ENCODE results near the gene PTPRN2. TPM values are rescaled to one million over a fixed set of nuclear protein-coding genes. Genes with fewer than 3 reads are reported as not detected.

PTPRN2 gene
- total RNA-seq, 1 experiment from 2014 or later, result not detected

DNA sequence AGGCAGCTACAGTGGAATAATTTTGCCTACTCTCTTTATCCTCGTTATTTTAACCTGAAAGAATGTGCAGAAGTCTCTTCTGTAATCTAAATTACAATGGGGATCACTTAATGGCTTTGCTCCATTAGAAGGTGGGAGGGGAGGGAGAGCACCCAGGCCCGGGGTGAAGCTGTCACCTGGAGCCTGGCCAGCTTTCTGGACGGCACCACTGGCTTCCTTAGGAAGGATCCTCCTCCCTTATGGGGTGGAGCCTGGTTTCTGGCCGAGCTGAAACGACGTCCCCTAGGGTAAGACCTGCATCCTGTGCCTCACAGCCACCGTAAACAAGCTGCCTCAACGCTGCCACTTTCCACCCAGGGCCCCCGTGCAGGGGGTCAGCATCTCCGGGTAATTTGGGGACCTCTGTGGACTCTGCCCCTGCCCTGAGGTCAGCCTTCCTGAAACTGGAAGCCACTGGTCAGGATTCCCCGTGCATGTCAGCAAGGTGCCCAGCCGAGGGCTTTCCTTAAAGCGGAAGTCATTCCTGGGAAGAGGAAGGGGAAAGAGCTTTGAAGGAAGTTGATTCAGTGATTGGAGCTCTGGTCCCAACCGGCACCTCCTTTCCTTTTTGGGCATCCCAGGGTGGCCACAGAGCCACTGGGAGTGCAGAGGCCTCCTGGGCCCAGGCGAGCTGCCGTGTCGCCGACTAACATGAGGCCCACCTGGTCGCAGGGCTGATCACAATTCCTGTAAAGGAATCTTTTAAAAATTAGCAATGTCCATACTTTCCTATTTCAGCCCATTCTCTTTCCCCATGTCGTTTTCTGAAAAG is 681.8 kb downstream of the PTPRN2 start:
- H4K20me1 ChIP-seq (ENCODE audit: insufficient read depth), result no peaks in the 10 kb centered on the region
- POLR2A ChIA-PET (ENCODE audit: unreplicated experiment), result no interaction called here
- H3K4me1 ChIP-seq (replicated peaks; ENCODE audit: insufficient read depth), result no peaks in the 10 kb centered on the region
- no peak overlapping the region for H2AFZ ChIP-seq
- no peaks in the 10 kb centered on the region for H3K9me2 ChIP-seq (ENCODE audit: insufficient read depth)
- CTCF ChIA-PET, result no interaction called here
- intact Hi-C loops (cut with micrococcal nuclease; ENCODE audit: unreplicated experiment), result no loop called here
- no TSS peak for BruUV-seq (replicated peaks)
- no peak overlapping the region for H3K27ac ChIP-seq
- H3F3A ChIP-seq (ENCODE audit: insufficient read depth, low read depth), result no peaks in the 10 kb centered on the region
- no peak overlapping the region for H3K4me3 ChIP-seq
- no peaks in the 10 kb centered on the region for H3K36me3 ChIP-seq (ENCODE audit: low read depth)
- H3K79me2 ChIP-seq (ENCODE audit: low read depth), result no peaks in the 10 kb centered on the region
- no peak for DNase-seq
- H3K4me2 ChIP-seq, result no peak overlapping the region
- peaks cover 88% of the 10 kb centered on the region for H3K27me3 ChIP-seq (ENCODE audit: insufficient read depth, low read depth)
- TF ChIP-seq CTCF (conservative IDR thresholded peaks at IDR 0.05) (no peak), EZH2 (IDR thresholded peaks at IDR 0.05; ENCODE audit: low read depth) (no peak)
- no peaks in the 10 kb centered on the region for H3K9me3 ChIP-seq (ENCODE audit: insufficient read depth, low read depth)

- POLR2A ChIA-PET (ENCODE audit: unreplicated experiment), result no interaction called here
- no peaks in the 10 kb centered on the region for H4K20me1 ChIP-seq (ENCODE audit: insufficient read depth)
- H3K9me2 ChIP-seq (ENCODE audit: insufficient read depth), result no peaks in the 10 kb centered on the region
- intact Hi-C loops (cut with micrococcal nuclease; ENCODE audit: unreplicated experiment), result no loop called here
- no peaks in the 10 kb centered on the region for H3F3A ChIP-seq (ENCODE audit: insufficient read depth, low read depth)
- no peaks in the 10 kb centered on the region for H3K4me1 ChIP-seq (replicated peaks; ENCODE audit: insufficient read depth)
- CTCF ChIA-PET, result no interaction called here
- peaks cover 96% of the 10 kb centered on the region for H3K27me3 ChIP-seq (ENCODE audit: insufficient read depth, low read depth)
- H3K27ac ChIP-seq, result no peak overlapping the region
- TF ChIP-seq CTCF (conservative IDR thresholded peaks at IDR 0.05) (no peak), EZH2 (IDR thresholded peaks at IDR 0.05; ENCODE audit: low read depth) (no peak)
- no peak for DNase-seq
- H3K36me3 ChIP-seq (ENCODE audit: low read depth), result no peaks in the 10 kb centered on the region
- H3K9me3 ChIP-seq (ENCODE audit: insufficient read depth, low read depth), result no peaks in the 10 kb centered on the region
- no peak overlapping the region for H3K4me2 ChIP-seq
- H2AFZ ChIP-seq, result no peak overlapping the region
- H3K4me3 ChIP-seq, result no peak overlapping the region
- BruUV-seq (replicated peaks), result no TSS peak
- H3K79me2 ChIP-seq (ENCODE audit: low read depth), result no peaks in the 10 kb centered on the region
Observed at GRCh38 chr7:157904866-157905570, 682.6 kb downstream of the PTPRN2 start.

GRCh38 chr7:157904211-157904865 is 683.3 kb downstream of the PTPRN2 start:
- ChIA-PET CTCF (no interaction called here), POLR2A (ENCODE audit: unreplicated experiment) (no interaction called here)
- intact Hi-C loops (cut with micrococcal nuclease; ENCODE audit: unreplicated experiment), result no loop called here
- Histone ChIP-seq H3K79me2 (ENCODE audit: low read depth) (no peaks in the 10 kb centered on the region), H3K27ac (no peak overlapping the region), H3F3A (ENCODE audit: insufficient read depth, low read depth) (no peaks in the 10 kb centered on the region), H3K4me1 (replicated peaks; ENCODE audit: insufficient read depth) (no peaks in the 10 kb centered on the region), H3K9me3 (ENCODE audit: insufficient read depth, low read depth) (no peaks in the 10 kb centered on the region), H3K9me2 (ENCODE audit: insufficient read depth) (no peaks in the 10 kb centered on the region), H2AFZ (no peak overlapping the region), H3K4me2 (no peak overlapping the region), H3K36me3 (ENCODE audit: low read depth) (no peaks in the 10 kb centered on the region), H4K20me1 (ENCODE audit: insufficient read depth) (no peaks in the 10 kb centered on the region), H3K4me3 (no peak overlapping the region), H3K27me3 (ENCODE audit: insufficient read depth, low read depth) (peaks cover 99% of the 10 kb centered on the region)
- BruUV-seq (replicated peaks), result no TSS peak
- no peak for TF ChIP-seq CTCF (conservative IDR thresholded peaks at IDR 0.05)
- DNase-seq, result no peak

Measured in PC-9 (cell line).